Measurements from ENCODE around the gene ERBB2.

Gene ERBB2

DNA sequence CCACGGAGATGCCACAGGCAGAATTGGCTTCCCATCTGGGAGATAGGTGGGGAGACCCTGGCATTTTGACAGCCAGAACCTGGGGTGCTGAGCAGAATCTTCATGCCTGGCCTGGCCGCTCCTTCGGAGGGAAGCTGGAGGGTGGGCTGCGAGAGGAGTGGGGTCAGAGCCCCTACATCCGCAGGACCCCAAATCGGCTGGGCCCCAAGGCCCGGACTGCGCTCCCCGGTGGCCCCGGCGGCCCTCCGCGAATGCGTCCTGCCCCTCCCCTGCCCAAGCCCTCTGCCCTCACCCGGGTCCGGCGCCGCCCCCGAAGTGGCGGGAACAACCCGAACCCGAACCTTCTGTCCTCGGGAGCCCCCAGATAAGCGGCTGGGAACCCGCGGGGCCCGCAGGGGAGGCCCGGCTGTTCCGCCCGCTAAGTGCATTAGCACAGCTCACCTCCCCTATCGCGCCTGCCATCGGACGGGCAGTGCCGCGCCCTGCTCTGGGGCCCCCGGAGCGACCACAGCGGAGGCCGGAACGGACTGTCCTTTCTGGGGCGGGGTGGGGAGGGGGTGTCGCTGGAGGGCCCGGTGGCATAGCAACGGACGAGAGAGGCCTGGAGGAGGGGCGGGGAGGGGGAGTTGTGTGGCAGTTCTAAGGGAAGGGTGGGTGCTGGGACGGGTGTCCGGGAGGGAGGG lies 32.5 kb upstream of the ERBB2 start:
- H3K4me3 ChIP-seq (replicated peaks; ENCODE audit: low read depth, low read length): no peak overlapping the region
- TF ChIP-seq, protein P1, sequence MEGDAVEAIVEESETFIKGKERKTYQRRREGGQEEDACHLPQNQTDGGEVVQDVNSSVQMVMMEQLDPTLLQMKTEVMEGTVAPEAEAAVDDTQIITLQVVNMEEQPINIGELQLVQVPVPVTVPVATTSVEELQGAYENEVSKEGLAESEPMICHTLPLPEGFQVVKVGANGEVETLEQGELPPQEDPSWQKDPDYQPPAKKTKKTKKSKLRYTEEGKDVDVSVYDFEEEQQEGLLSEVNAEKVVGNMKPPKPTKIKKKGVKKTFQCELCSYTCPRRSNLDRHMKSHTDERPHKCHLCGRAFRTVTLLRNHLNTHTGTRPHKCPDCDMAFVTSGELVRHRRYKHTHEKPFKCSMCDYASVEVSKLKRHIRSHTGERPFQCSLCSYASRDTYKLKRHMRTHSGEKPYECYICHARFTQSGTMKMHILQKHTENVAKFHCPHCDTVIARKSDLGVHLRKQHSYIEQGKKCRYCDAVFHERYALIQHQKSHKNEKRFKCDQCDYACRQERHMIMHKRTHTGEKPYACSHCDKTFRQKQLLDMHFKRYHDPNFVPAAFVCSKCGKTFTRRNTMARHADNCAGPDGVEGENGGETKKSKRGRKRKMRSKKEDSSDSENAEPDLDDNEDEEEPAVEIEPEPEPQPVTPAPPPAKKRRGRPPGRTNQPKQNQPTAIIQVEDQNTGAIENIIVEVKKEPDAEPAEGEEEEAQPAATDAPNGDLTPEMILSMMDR (IDR thresholded peaks at IDR 0.05; ENCODE audit: insufficient read depth, low read length, poor library complexity, severe bottlenecking): no peak
- DNase-seq (ENCODE audit: extremely low read depth, insufficient read length): no peak
- peaks cover 5% of the 10 kb centered on the region; the same call in 1 of the 2 replicates for H3K36me3 ChIP-seq (ENCODE audit: control insufficient read depth, insufficient read depth, low read length)
- H3K27me3 ChIP-seq (replicated peaks; ENCODE audit: control insufficient read depth, insufficient read depth, low read length): no peaks in the 10 kb centered on the region; the same call in 1 of the 2 replicates

DNA sequence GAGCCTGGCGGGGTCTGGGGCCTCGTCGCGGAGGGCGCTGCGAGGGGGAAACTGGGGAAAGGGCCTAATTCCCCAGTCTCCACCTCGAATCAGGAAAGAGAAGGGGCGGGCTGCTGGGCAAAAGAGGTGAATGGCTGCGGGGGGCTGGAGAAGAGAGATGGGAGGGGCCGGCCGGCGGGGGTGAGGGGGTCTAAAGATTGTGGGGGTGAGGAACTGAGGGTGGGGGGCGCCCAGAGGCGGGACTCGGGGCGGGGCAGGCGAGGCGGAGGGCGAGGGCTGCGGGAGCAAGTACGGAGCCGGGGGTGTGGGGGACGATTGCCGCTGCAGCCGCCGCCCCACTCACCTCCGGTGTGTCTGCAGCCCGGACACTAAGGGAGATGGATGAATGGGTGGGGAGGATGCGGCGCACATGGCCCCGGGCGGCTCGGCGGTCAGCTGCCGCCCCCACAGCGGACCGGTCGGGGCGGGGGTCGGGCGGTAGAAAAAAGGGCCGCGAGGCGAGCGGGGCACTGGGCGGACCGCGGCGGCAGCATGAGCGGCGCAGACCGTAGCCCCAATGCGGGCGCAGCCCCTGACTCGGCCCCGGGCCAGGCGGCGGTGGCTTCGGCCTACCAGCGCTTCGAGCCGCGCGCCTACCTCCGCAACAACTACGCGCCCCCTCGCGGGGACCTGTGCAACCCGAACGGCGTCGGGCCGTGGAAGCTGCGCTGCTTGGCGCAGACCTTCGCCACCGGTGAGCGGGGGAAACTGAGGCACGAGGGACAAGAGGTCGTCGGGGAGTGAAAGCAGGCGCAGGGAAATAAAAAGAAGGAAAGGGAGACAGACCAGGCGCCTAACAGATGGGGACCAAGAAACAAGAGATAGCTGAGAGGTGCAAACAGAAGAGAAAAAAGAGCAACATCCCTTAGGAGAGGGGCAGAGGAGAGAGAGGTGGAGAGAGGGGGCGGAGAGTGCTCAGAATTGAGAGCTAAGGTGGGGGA lies 31.6 kb upstream of the ERBB2 start, which contains the start of gene PNMT:
Gene PNMT, plus strand, starts transcription at position 509 of the 980 bp plus-strand sequence. Its CDS starts 23 bp downstream, at position 532.
- Histone ChIP-seq H3K4me3 (replicated peaks; ENCODE audit: low read depth, low read length) (peak within 1 kb of the TSS; percentile 28), H3K27me3 (replicated peaks; ENCODE audit: control insufficient read depth, insufficient read depth, low read length) (no peaks in the 10 kb centered on the region; the same call in 1 of the 2 replicates), H3K36me3 (ENCODE audit: control insufficient read depth, insufficient read depth, low read length) (no peaks in the 10 kb centered on the region)
- TF ChIP-seq, protein P1 (IDR thresholded peaks at IDR 0.05; ENCODE audit: insufficient read depth, low read length, poor library complexity, severe bottlenecking): peak; percentile 78
- DNase-seq (ENCODE audit: extremely low read depth, insufficient read length): peak; percentile 69

DNA sequence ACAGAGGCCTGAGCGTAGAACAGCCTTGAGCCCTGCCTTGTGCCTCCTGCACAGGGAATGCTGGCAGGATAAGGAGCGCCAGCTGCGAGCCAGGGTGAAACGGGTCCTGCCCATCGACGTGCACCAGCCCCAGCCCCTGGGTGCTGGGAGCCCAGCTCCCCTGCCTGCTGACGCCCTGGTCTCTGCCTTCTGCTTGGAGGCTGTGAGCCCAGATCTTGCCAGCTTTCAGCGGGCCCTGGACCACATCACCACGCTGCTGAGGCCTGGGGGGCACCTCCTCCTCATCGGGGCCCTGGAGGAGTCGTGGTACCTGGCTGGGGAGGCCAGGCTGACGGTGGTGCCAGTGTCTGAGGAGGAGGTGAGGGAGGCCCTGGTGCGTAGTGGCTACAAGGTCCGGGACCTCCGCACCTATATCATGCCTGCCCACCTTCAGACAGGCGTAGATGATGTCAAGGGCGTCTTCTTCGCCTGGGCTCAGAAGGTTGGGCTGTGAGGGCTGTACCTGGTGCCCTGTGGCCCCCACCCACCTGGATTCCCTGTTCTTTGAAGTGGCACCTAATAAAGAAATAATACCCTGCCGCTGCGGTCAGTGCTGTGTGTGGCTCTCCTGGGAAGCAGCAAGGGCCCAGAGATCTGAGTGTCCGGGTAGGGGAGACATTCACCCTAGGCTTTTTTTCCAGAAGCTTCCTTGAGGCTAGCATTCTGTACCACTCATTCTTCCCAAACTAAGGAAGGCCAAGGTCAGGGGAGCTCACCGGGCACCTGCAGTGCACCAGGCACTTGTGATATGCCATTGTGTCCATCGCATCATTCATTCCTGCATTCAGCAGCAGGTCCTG lies 29.7 kb upstream of the ERBB2 start:
- Histone ChIP-seq H3K36me3 (ENCODE audit: control insufficient read depth, insufficient read depth, low read length) (no peaks in the 10 kb centered on the region), H3K27me3 (replicated peaks; ENCODE audit: control insufficient read depth, insufficient read depth, low read length) (no peaks in the 10 kb centered on the region; the same call in 1 of the 2 replicates), H3K4me3 (replicated peaks; ENCODE audit: low read depth, low read length) (no peak overlapping the region)
- TF ChIP-seq, protein P1 (IDR thresholded peaks at IDR 0.05; ENCODE audit: insufficient read depth, low read length, poor library complexity, severe bottlenecking): no peak
- no peak for DNase-seq (ENCODE audit: extremely low read depth, insufficient read length)

DNA sequence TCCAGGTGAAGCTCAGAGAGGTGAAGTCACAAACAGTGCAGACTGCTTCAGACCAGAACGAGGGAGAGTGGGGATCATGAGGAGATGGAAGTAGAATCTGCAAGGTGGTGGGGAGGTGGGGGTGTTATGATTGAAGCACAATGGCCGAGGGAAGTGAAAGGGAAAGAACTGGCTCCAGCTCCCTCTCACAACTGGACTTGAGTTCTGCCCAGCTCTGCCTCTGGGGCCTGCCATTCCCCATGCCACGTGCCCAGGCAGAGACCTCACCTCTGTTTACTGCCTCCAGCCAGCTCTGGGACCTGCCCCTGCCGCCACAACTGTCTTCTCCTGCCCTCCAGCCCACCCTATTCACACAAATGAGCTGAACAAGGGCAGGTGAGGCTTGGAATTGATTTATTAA lies 29.1 kb upstream of the ERBB2 start:
- no peaks in the 10 kb centered on the region; the same call in 1 of the 2 replicates for H3K27me3 ChIP-seq (replicated peaks; ENCODE audit: control insufficient read depth, insufficient read depth, low read length)
- TF ChIP-seq, protein P1 (IDR thresholded peaks at IDR 0.05; ENCODE audit: insufficient read depth, low read length, poor library complexity, severe bottlenecking): no peak
- H3K36me3 ChIP-seq (ENCODE audit: control insufficient read depth, insufficient read depth, low read length): no peaks in the 10 kb centered on the region
- DNase-seq (ENCODE audit: extremely low read depth, insufficient read length): no peak
- no peak overlapping the region for H3K4me3 ChIP-seq (replicated peaks; ENCODE audit: low read depth, low read length)

Data from GM06990 (cell line).